Medulla oblongata (tissue), 1 donor: ENCODE results near the gene RPH3AL.
"Not testable (repeated sequence)": the region's sequence is repeated elsewhere in the genome, so short reads cannot be mapped to it uniquely, and the experiment has no call there.

Experiments
- DNase-seq: peaks from one replicate; pipeline ENCODE4 v3.0.0-alpha.2; 2015; ENCODE audit errors: extremely low spot score

The RPH3AL gene

GRCh38 chr17:379531-380465, 27.2 kb upstream of the RPH3AL start:
- DNase-seq = no peak

GRCh38 chr17:378068-378467, 25.5 kb upstream of the RPH3AL start:
- DNase-seq = no peak

DNA sequence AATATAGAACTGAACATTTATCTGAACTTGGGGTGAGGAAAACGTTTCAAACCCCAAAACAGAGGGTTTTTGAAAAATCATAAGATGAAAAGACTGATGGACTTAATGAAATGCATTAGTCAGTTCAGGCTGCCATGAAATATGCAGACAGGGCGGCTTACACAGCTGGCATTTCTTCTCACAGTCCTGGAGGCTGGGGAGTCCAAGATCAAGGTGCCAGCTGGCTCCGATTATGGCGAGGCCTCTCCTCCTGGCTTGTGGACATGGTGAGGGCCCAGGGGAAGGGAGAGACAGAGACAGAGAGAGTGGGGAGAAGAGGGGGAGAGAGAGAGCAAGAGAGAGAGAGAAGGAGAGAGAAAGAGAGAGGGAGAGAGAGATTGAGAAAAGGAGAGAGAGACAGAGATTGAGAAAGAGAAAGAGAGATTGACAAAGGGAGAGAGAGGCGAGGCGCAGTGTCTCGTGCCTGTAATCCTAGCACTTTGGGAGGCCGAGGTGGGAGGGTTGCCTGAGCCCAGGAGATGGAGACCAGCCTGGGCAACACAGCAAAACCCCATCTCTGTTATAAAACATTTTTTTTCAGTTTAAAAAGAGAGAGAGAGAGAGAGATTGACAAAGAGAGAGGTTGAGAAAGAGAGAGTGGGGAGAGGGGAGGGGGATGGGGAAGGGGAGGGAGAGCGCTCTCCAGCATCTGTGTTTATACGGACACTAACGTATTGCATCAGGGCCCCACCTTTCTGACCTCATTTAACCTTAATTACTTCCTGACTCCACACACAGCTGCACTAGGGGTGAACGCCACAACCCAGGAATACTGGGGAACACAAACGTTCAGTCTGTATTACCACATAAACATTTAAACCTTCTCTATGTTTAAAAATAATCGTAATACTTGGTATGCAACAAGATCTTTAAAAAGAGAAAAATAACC, 24.6 kb upstream of the RPH3AL start:
- DNase-seq = peak; percentile 35

- no peak for DNase-seq
Measured at GRCh38 chr17:373613-374230, 21.1 kb upstream of the RPH3AL start.

GRCh38 chr17:372157-373152, 19.8 kb upstream of the RPH3AL start:
- DNase-seq = no peak

- no peak for DNase-seq
Measured at GRCh38 chr17:371583-371982, 19.0 kb upstream of the RPH3AL start.

GRCh38 chr17:367656-368055, 15.0 kb upstream of the RPH3AL start:
- not testable (repeated sequence) for DNase-seq

DNA sequence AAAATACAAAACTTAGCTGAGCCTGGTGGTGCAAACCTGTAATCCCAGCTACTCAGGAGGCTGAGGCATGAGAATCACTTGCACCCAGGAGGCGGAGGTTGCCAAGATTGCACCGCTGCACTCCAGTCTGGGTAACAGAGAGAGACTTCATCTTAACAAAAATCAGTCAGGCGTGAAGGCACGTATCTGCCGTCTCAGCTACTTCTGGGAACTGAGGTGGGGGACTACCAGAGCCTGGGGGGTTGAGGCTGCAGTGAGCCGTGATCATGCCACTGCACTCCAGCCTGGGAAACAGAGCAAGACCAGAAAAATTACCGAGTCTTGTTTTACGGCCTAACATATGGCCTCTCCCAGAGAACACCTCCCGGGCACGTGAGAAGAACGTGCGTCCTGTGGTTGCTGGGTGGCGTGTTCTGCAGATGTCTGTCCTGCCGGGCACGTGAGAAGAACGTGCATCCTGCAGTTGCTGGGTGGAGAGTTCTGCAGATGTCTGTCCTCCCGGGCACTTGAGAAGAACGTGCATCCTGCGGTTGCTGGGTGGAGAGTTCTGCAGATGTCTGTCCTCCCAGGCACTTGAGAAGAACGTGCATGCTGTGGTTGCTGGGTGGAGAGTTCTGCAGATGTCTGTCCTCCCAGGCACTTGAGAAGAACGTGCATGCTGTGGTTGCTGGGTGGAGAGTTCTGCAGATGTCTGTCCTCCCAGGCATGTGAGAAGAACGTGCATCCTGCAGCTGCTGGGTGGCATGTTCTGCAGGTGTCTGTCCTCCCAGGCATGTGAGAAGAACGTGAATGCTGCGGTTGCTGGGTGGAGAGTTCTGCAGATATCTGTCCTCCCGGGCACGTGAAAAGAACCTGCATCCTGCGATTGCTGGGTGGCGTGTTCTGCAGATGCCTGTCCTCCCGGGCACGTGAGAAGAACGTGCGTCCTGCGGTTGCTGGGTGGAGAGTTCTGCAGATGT, 14.3 kb upstream of the RPH3AL start:
- not testable (repeated sequence) for DNase-seq

DNA sequence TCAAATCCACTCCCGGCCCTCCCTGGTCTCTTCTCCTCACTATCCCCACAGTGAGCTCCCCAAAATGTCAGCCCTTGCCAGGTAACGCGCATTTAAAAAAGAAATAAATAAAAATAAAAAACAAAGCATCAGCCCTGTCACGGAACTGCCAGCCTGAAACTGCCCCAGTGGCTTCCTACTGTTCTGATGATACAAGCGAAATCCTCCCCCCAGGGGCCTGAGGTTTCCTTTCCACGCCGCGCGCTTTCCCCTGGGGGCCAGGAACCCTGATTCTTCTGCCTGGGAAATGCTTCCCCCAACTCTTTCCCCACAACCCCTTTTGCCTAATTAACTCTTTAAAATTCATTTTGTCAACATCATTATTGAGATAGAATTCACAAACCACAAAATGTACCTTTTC, 12.2 kb upstream of the RPH3AL start:
- DNase-seq = no peak

GRCh38 chr17:364308-364707, 11.7 kb upstream of the RPH3AL start:
- no peak for DNase-seq

DNA sequence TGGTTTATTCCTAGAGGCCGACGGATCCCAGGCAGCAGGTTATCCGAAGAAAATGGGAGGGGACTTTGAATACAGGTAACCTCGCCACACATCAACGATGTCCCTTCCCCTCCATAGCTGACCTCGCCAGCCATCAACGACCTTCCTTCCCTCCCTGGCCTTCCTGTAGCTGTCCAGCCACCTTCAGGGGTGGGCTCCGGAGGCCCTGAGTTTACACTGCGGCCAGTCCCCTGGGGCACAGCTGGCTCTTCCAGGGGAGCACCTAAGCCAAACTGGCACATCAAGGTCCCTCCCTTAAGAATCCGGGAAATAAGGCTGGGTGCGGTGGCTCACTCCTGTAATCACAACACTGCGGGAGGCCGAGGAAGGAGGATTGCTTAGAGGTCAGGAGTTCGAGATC, 10.1 kb upstream of the RPH3AL start:
- no peak for DNase-seq

DNA sequence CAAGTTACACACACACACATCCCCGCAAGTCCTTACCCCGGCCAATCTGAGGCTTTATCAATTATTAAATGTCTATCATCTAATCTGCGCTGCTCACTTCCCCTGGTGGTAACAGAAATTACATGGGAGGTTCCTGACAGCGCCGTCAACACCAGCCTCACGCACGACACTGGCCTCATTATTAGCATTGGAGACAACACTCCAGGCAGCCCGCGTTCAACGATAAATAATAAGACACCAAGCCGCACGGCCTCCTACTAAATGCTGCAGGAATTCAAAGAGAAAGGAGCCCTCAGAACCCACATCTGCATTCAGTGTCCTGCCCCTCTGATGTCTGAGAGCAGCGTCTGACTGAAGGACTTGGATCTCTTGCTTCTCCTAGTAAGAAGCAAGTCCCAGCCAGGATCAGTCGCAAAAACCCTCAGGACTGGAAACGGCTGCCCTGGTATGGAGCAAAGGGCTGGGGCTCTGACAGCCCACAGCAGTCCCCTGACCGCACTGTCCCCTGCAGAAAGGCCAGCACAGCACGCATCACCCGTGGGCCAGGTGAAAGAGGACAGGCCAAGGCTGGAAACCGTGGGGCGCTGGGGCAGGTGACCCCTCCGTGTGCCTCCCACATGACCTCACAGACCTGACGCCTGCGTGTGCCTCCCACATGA, 7.6 kb upstream of the RPH3AL start:
- no peak for DNase-seq

- DNase-seq = no peak
Measured at GRCh38 chr17:358491-359151, 6.0 kb upstream of the RPH3AL start.

- DNase-seq = no peak
Measured at GRCh38 chr17:357644-358043, 5.0 kb upstream of the RPH3AL start.

DNA sequence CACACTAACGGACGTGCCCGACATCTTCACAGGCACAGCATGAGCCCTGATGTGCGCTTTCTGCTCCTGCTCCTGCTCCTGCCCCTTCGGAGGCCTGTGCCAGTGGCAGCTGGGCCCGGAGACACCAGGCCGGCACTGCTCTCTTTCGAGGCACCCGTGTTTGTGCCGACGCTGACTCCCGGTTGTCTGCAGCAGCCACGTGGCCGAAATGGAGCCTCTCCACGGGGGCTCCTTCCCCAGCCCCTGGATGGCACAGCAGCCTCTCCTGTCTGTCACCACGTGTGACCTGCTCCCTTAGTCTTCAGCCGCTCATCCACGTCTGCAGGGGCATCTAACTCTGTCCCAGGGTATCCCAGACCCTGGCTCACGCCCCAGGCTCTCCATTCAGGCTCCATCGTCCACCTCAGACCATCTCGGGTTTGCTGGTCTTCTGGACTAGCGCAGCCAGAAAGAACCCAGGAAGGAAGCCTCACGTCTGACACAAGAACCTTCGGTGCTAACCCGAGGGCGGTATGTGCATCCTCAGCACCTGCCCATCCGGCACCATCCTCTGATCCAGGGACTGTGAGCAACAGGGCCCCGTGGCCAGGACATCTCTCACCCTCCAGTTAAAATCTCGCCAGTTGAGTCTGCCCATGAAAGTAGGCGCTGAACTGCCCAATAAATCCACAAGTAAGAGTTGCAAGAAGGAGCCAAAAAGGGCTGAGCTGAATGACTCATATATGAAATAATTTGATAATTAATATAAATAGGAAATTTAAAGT, 4.2 kb upstream of the RPH3AL start:
- DNase-seq = no peak

- no peak for DNase-seq
Measured at GRCh38 chr17:354651-355556, 2.3 kb upstream of the RPH3AL start.

GRCh38 chr17:353838-354234, 1.2 kb upstream of the RPH3AL start:
- no peak for DNase-seq
